C4-2B (cell line): ENCODE measurements around the gene PLCL2.

Experiments used
- CTCF ChIP-seq: fragments of 450-650 bp; conservative IDR thresholded peaks from 2 replicates; pipeline ENCODE4 v1.5.1; 2017; ENCODE audit warnings: mild to moderate bottlenecking
- ZFX ChIP-seq: fragments of 450-650 bp; IDR thresholded peaks from 2 replicates; pipeline ENCODE4 v1.6.1; 2017

DNA sequence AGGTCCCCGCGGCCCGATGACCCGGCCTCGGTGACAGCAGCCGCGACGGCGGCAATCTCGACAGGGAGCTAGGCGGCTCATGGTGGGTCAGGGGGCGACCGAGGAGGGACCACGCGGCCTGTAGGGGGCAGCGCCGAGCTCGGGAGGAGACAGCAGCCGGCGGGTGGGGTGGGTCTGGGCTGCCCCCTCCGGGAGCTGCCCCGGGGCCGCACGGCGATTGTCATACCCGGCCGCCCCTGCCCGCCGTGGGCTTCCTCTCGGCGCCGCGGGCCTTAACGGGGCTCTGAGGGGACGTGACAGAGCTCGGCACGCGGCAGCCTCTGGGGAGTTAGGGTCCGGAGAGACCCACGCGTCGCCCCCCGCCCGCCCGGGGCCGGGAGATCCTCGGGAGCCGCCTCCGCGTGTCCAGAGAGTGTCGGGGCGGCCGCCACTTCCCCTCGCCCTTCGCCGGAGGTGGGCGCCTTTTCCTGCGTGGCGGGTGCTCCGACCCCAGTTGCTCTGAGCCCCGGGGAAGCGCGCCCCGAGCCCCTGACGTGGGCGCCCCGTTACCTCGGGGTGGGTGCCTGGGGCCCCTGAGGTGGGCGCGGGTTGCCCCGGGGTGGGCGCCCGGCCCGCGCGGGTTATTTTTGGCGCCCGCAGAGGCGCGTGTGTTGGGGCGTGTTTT, 539 bp upstream of the PLCL2 start:
- TF ChIP-seq CTCF (peak; percentile 63), ZFX (no peak)
